Measurements from ENCODE around the gene INSR.

The INSR gene

DNA sequence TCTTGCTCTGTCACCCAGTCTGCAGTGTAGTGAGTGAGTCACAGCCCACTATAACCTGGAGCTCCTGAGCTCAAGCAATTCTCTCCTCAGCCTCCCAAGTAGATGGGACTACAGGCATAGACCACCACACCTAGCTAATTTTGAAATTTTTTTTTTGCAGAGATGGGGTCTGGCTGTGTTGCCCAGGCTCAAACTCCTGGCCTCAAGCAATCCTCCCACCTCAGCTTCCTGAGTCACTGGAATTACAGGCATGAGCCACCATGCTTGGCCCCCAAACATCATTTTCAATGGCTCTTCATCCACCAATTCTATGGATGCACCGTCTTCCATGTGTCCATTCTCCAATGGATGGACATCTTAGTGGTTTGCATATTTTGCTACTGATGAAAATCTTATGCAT lies 155.8 kb downstream of the INSR start:
- DNase-seq, result no peak

DNA sequence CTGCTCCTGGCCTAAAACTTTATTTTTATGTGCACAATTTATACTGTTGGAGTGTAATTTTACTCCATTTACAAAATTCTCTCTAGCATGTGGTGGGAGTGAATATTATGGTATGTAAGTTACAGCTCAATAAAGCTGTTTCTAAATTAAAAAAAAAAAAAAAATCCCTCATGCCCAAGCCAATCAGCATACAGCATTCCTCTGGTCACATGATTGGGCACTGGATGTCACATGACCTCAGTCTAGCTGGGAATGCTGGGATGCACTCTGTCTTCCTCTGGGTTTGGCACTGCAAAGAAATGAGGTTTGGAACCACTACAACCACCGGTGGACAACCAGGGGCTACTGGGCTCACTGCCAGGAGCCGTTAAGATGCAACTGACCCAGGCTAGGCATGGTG lies 157.1 kb downstream of the INSR start:
- no peak for DNase-seq

DNA sequence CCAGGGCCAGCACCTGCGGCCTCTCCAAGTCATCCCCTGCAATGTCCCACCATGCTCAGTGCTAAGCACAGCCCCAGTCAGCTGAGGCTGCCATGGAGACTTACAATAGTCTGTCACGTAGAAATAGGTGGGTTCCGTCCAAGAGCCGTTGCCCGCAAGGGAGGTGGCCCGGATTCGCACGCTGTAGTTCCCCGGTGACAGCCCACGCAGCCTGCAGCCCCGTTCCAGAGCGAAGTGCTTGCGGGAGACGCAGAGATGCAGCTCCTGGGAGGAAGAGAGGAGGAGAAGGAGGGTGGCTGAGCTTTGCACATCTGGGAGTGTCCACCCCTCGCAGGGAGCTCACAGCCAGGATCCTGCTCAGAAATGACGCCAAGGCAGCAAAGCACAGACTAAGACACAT lies 162.2 kb downstream of the INSR start:
- DNase-seq, result no peak

DNA sequence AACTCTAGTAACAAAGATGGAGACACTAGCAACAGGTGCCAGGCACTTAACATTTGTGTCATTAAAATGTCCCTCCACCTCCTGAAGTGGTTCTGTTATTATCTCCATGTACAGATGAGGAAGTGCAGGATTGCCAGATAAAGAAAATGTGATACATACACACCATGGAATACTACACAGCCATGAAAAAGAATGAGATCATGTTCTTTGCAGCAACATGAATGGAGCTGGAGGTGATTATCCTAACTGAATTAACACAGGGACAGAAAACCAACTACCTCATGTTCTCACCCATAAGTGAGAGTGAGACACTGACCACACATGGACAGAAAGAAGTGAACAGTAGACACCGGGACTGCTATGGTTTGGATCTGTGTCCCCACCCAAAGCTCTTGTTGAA lies 164.2 kb downstream of the INSR start:
- no peak for DNase-seq

DNA sequence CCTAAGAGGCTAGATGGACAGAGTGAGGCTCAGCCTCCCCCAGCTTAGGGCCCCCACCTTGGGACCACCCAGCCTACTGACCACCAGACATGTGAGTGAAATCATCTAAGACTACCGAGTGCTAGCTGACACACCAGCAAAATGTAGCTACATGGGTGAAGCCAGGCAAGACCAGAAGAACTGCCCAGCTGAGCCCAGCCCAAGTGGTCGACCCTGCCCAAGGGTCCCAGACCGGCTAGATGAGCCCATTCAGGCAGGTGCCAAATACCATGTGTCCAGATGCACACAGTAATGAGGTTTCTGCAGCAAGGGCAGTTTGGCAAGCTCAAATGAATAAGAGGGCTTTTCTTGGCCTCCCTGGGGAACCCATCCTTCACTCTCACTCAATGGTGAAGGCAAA lies 168.1 kb downstream of the INSR start:
- no peak for DNase-seq

DNA sequence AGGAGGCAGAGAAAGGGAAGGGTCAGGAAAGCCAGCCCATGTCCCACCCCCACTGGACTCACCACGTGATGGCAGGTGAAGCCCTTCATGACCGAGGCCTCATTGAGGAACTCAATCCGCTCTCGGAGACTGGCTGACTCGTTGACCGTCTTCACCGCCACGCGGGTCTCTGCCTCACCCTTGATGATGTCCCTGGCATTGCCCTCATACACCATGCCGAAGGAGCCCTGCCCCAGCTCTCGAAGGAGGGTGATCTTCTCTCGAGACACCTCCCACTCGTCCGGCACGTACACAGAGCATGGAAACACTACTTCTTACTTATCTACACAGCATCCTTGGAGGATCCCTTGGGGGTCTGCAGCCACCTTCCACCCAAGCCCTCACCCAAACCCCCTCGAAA lies 169.0 kb downstream of the INSR start:
- no peak for DNase-seq

DNA sequence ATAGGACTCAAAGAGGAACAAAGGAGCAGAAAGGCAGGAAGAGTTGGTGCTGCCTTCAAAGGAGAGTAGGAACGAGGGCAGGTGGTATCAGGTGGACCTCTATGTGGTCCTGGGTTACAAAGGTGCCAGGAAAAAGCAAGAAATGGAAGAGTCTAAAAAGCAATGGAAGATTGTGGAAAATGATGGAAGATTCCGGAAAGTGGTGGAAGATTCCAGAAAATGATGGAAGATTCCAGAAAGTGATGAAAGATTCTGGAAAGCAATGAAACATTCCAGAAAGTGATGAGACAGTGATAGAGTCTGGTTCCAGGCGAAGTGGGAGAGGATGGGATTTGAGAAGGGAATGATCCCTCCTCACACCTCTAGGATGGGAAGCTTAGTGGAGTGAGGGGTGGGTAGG lies 169.4 kb downstream of the INSR start:
- no peak for DNase-seq

DNA sequence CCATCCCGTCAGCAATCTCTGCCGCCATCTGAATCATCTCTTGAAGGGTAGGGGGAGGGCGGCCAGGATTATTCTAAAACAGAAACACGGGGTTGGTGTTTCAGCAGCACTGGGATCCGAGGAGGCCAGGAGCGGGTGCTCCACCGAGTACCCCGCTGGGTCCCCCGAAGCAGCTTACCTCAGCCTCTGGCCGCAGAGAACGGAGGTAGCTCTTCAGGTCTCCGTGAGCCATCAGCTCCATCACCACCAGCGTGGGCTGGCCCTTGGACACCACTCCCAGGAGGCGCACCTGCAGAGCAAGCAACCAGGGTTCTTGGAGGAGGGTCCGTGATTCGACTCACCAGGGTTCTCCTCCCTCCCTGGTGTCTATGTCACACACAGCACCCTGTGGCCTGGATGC lies 171.5 kb downstream of the INSR start:
- DNase-seq, result no peak

DNA sequence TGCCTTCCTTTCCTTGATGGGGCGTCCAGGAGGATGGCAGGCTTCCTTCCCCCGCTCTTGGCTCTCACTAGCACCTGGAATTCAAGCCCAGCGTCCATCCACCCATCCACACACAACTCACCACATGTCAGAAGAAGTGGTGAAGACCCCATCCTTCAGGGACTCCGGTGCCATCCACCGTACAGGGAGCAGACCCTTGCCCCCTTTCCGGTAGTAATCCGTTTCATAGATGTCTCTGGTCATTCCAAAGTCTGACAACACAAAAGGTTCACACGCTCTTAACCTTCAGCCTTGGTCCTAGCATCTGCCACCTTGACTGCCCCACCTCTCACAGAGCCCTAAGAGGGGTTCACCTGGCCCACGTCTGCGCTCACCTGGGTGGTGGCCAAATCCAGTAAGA lies 173.7 kb downstream of the INSR start:
- no peak for DNase-seq

DNA sequence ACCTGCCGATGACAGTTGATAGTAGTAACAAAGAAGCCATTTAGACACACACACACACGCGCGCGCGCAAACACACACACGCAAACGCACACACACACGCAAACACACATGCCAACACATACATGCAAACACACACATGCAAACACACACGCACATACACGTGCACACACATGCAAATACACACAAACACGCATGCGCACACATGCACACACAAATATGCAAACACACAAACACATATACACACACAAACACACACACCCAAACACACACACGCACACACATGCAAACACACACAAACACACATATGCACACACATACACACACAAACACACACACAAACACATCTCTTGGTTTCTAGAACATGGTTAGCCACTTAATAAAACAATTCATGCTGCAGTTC lies 174.6 kb downstream of the INSR start:
- no peak for DNase-seq

DNA sequence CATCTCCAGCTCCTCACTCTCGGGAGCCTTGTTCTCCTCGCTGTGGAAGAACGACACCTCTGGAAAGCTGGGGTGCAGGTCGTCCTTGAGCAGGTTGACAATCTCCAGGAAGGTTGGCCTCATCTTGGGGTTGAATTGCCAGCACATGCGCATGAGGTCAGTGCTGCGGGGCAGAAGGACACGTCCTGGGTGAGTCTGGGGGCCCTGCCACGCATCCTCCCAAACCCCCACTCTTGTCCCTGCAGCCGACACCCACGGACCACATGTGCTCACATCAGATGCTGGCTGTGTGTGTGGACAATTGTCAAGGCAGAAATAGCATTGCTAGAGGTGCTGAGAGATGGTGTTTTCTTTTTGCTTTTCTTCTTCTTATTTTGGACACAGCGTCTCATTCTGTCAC lies 177.0 kb downstream of the INSR start:
- DNase-seq, result no peak

DNA sequence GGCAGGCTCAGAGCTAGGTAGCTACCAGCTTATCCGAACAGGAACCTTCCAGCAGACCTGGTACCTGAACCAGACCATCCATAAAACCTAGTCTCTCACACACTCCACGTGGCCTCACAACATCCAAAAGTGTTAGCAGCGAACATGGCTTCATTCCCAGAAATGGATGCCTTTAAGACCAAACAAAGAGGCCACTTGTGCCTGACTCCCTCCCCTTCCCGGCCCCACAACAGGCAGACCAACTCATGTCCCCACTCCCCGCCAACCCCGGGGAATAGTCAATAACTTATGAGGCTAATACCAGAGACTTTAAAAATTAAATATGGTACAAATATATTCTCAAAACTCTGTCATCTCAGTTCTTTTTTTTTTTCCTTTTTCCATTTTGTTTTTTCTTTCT lies 178.5 kb downstream of the INSR start:
- no peak for DNase-seq

DNA sequence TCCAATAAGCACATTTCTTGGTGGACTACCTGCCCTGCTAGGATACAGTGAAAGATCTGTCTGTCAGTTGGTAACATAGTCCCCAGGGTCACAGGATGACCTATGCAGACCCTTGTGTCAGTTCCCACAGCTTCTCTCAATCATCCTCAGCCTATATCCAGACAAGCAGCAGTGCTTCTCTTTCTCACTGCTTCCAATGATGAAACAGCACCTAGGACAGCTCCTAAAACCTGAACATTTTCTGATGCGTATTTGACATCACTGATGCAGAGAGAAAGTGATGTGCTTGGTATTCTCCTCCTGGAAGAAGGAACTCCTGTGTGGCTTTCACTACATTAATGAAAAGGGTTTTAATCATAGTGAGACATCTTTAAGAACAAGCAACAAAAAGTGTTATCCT lies 181.0 kb downstream of the INSR start:
- no peak for DNase-seq

DNA sequence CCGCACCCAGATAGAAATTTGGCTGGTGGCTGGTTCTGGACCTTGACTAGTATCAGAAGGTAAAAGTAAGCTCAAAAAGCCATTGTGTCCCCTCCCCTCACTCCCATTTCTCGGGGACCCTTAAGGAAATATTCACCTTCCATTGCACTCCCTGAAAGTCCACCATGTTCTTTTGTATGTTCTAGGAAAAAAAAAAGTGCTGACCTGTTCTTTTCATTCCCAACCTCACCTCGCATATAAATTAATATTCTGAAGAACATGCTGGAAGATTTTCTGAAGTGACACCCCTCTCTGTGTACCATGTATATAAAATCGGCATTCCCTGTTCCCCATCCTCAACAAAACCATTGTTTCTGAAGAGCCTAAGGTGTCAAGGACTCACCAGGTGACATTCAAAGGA lies 181.5 kb downstream of the INSR start:
- no peak for DNase-seq

DNA sequence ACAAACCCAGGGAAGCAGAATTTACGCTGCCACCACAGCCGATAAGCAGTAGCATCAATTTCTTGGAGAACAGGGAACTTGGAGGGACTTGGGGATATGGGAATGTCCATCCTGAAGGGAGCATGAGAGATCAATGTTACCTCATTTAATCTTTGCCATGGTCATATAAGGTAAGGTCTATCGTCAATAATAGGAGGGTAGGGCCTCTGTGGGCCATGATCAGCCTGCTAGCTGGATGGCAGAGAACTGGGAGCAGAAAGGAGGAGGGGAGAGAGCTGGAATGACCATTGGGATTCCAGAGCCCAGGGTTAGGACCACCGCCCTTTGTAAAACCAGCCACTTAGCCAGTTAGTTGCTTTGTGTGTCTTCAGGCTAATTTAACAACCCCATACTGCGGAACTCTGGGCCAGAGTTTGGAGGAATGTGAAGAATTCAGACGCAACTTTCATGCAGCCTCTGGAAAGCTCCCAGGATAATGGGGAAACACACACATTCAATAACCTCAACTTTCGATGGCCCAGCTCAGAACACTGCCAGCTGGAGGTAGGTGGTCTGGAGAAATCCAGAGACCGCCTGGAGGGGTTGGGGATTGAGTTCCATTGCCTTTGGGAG lies 184.4 kb downstream of the INSR start:
- DNase-seq, result no peak

DNA sequence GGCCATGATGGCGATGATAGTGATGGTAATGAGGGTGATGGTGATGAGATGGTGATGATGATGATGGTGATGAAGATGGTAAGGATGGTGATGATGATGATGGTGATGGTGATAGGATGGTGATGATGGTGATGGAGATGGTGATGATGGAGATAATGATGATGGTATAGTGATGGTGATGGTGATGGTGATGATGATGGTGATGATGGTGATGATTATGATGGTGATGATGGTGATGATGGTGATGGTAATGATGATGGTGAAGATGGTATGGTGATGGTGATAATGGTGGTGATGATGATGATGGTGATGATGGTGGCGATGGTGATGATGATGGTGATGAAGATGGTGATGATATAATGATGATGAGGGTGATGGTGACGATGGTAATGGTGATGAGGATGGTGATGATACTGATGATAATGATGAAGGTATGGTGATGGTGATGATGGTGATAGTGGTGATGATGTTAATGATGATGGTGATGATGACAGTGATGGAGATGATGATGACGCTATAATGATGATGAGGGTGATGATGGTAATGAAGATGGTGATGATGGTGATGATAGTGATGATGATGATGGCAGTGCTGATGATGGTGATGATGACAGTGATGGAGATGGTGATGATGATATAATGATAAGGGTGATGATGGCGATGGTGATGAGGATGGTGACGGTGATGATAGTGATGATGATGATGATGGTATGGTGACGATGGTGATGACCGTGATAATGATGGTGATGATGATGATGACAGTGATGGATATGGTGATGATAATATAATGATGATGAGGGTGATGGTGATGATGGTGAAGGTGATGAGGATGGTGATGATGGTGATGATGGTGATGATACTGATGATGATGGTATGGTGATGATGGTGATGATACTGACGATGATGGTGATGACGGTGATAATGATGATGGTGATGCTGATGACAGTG lies 187.2 kb downstream of the INSR start:
- DNase-seq, result no peak

DNA sequence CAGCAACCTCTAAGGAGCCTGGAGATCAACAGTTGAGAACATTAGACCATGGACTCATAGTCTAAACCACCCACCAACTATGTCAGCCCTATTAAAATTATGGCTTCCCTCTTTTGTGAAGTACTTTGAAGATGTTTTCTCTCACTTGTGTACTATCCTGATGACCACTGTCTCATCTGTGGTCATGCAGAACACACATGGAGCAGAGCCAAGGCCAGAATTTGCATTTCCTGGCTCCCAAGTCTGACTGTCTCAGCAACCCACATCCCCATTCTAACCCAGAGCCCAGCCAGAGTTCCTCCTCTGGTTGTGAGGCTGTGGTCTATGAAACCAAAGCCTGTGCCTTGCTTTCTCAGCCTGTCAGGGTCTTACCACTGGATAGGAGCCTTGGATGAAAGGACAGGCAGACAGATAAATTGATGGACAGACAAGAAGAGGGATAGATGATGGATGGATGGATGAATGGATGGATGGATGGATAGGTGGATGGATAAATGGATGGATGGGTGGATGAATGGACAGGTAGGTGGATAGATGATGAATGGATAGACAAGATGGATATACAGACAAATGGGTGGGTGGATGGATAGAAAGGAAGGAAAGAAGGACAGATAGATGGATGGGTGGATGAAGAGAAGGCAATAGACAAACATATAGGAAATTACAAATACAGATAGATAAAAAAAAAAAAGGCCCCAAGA lies 189.3 kb downstream of the INSR start:
- DNase-seq, result no peak

DNA sequence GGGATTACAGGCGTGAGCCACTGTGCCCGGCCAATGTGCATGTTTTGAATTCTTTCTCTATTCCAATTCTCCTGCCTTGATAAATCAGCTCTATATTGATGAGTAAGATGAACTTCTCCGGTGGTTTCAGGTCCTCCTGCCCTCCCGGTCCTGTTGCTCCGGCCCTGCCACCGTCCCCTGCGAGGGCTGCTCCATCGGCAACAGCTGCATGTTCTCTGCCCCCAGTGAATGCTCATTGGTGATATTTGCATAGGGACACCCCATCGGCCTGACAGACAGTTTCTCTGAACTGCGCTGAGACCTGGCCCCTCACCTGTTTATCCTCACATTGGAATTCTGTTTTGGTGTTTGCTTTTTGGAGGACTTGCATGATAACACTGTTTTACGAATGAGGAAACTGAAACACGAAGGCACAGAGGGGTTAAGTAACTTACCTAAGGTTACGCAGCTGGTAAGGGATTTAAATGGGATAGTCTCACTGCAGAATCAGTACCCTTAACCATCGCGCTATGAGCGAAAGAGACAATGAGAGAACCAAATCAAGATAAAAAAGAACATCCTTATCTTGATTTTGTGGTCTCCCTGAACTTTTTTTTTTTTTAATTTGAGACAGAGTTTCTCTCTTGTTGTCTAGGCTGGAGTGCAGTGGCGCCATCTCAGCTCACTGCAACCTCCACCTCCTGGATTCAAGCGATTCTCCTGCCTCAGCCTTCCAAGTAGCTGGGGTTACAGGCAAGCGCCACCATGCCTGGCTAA lies 192.5 kb downstream of the INSR start:
- peak; percentile 1 for DNase-seq

DNA sequence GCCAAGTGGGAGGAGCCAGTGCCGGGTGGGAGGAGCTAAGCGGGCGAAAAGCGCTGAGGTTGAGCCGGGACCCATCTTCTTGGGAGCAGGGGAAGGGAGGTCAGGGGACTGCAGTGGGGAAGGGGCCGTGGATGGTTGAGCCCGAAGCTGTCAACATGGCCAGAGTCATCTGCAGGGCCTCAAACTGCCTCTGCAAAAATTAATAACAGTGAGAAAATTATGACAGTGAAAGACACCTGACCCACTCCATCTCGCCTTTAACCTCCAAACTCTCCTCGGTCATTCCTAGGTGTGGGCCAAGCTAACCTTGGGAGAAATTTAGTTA lies 194.7 kb downstream of the INSR start:
- peak; percentile 82 for DNase-seq

DNA sequence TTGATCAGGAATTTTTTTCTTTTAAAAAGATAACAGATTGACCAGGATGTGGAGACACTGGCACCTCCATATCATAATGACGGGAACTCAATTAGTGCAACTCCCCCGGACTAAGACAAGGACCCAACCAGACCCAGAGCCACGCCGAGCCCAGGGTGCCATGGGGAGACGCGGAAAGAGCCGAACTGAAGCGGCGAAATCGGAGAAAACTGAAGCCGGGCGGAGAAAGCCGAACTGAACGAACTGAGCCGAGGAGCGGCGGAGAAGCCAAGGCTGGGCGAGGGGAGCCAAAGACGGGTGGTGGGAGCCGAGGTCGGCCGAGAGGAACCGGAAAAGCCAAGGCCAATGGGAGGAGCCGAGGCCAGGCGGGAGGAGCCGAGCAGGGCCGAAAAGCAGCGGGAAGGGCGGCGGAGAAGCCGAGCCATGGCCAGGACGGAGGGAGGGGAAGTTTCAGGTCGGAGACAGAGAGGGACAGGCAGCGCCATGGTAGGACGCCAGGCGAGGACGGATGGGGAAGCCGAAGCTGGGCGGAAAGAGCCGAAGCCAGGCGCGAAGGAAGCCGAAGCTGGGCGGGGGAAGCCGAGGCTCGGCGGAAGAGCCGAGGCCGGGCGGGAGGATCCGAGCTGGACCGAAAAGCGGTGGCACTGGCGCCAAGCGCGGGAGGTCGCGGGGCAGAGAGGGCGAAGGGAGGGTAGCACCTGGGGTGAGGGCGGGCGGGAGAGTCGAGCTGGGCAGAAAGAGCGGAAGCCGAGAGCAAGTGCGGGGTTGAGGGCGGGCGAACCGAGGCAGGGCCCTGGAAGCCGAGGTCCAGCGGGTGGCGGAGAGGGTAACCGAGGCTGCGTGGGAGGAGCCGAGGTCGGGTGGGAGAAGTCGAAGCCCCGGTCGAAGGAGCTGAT lies 195.3 kb downstream of the INSR start:
- DNase-seq, result peak; percentile 92

DNA sequence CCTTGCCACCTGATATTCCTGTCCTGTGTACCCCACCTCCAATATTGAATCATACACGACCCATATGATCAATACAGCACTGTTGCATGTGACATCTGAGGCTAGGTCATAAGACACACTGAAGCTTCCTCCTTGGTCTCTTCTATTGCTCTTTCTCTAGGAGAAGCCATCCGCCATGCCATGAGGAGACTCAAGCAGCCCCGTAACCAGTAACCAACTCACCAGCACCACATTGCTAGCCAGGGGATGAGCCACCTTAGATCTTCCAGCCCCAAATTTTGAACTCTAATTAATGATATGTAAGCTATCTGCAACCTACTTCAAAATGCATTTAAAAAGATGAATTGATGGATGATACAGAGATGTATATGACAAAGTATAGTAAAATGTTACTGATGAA lies 196.1 kb downstream of the INSR start:
- no peak for DNase-seq

DNA sequence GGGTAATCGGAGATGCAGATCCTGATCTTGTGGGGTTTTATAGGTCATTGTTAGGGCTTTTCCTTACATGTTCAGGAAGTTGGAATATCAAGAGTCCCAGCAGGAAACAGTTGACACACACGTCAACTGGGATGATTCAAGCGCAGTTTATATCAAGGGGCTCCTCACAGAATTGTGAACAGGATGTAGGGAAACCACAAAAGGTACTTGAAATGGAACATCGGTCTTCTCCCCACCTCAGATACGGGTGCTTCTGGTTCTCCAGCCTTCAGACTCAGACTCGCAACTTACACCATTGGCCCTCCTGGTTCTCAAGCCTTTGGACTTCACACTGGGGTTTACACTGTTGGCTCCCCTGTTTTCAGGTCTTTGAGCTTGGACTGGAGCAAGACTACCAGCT lies 205.2 kb downstream of the INSR start:
- DNase-seq, result no peak
